ENCODE measurements around the gene ATP10A.

DNA sequence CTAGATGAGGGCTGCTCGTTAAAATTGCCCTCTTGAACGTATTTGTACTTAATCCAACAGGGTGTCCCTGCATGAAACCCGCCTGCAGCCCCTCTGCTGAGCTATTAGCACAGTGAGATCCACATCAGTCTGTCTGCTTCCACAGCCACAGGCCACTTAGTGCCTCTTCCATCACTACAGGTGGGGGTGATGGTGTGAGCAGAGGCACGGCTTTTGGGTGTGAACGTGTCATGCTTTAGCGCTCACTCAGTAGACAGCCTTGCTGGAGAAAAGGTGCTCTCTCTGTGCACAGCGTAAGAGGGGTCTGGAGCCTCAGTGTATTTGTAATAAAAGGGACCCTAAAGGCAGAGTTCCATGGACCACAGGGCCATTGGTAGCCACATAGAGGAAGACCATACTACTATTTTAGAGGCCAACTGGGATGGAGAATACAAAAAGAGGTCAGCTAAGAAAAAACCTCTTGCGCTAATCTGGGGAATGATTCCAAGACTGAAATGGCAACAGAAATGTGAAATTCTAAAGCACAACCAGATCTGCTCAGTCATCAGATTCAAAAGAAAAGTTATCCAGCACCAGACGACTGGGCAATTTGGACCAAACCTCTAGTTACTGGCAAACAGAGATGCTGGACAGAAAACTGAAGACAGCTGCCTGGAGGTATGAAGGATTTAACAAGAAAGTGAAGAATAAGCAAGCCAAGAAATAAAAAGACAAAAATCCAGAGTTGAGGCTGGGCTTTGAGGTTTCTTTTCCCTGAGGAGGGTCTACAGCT lies 120.2 kb downstream of the ATP10A start:
- TF ChIP-seq, protein P1, sequence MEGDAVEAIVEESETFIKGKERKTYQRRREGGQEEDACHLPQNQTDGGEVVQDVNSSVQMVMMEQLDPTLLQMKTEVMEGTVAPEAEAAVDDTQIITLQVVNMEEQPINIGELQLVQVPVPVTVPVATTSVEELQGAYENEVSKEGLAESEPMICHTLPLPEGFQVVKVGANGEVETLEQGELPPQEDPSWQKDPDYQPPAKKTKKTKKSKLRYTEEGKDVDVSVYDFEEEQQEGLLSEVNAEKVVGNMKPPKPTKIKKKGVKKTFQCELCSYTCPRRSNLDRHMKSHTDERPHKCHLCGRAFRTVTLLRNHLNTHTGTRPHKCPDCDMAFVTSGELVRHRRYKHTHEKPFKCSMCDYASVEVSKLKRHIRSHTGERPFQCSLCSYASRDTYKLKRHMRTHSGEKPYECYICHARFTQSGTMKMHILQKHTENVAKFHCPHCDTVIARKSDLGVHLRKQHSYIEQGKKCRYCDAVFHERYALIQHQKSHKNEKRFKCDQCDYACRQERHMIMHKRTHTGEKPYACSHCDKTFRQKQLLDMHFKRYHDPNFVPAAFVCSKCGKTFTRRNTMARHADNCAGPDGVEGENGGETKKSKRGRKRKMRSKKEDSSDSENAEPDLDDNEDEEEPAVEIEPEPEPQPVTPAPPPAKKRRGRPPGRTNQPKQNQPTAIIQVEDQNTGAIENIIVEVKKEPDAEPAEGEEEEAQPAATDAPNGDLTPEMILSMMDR (optimal IDR thresholded peaks at IDR 0.05 in 1 of 3, IDR thresholded peaks at IDR 0.05 in 1 of 3, conservative IDR thresholded peaks at IDR 0.05 in 1 of 3; ENCODE audit: extremely low read depth in 1 of 3, insufficient read depth in 2 of 3, low read length in 3 of 3): no peak
- no peak for TF ChIP-seq EZH2 (IDR thresholded peaks at IDR 0.05; ENCODE audit: low read length)
